ENCODE measurements around the gene COL4A1.

COL4A1 gene

GRCh38 chr13:110336681-110337080 lies 29.7 kb upstream of the COL4A1 start:
- no peak for TF ChIP-seq GATA1 (IDR thresholded peaks at IDR 0.05; ENCODE audit: low read depth, low read length)
- TF ChIP-seq POLR2A (IDR thresholded peaks at IDR 0.05; ENCODE audit: low read length), result no peak
- DNase-seq, result no peak

- DNase-seq, result no peak
- no peak for TF ChIP-seq GATA1 (IDR thresholded peaks at IDR 0.05; ENCODE audit: low read depth, low read length)
- TF ChIP-seq POLR2A (IDR thresholded peaks at IDR 0.05; ENCODE audit: low read length), result no peak
Observed at GRCh38 chr13:110336108-110336507, 29.2 kb upstream of the COL4A1 start.

GRCh38 chr13:110334841-110335490 lies 28.0 kb upstream of the COL4A1 start:
- no peak for DNase-seq
- TF ChIP-seq POLR2A (IDR thresholded peaks at IDR 0.05; ENCODE audit: low read length) (no peak), GATA1 (IDR thresholded peaks at IDR 0.05; ENCODE audit: low read depth, low read length) (no peak)

GRCh38 chr13:110334256-110334655 lies 27.3 kb upstream of the COL4A1 start:
- DNase-seq, result no peak
- TF ChIP-seq GATA1 (IDR thresholded peaks at IDR 0.05; ENCODE audit: low read depth, low read length), result no peak
- no peak for TF ChIP-seq POLR2A (IDR thresholded peaks at IDR 0.05; ENCODE audit: low read length)

GRCh38 chr13:110333837-110334236 lies 26.9 kb upstream of the COL4A1 start:
- no peak for TF ChIP-seq POLR2A (IDR thresholded peaks at IDR 0.05; ENCODE audit: low read length)
- TF ChIP-seq GATA1 (IDR thresholded peaks at IDR 0.05; ENCODE audit: low read depth, low read length), result no peak
- DNase-seq, result no peak

- no peak for TF ChIP-seq GATA1 (IDR thresholded peaks at IDR 0.05; ENCODE audit: low read depth, low read length)
- TF ChIP-seq POLR2A (IDR thresholded peaks at IDR 0.05; ENCODE audit: low read length), result no peak
- DNase-seq, result no peak
Observed at GRCh38 chr13:110332750-110333149, 25.8 kb upstream of the COL4A1 start.

- no peak for DNase-seq
- no peak for TF ChIP-seq POLR2A (IDR thresholded peaks at IDR 0.05; ENCODE audit: low read length)
- TF ChIP-seq GATA1 (IDR thresholded peaks at IDR 0.05; ENCODE audit: low read depth, low read length), result no peak
Observed at GRCh38 chr13:110331362-110331761, 24.4 kb upstream of the COL4A1 start.

- TF ChIP-seq GATA1 (IDR thresholded peaks at IDR 0.05; ENCODE audit: low read depth, low read length), result no peak
- no peak for TF ChIP-seq POLR2A (IDR thresholded peaks at IDR 0.05; ENCODE audit: low read length)
- no peak for DNase-seq
Observed at GRCh38 chr13:110330491-110331011, 23.6 kb upstream of the COL4A1 start.

- no peak for DNase-seq
Observed at GRCh38 chr13:110329798-110330461, 23.0 kb upstream of the COL4A1 start.

GRCh38 chr13:110329258-110329657 lies 22.3 kb upstream of the COL4A1 start:
- DNase-seq, result no peak
- TF ChIP-seq GATA1 (IDR thresholded peaks at IDR 0.05; ENCODE audit: low read depth, low read length), result no peak
- no peak for TF ChIP-seq POLR2A (IDR thresholded peaks at IDR 0.05; ENCODE audit: low read length)

More at GRCh38 chr13:110329798-110330461, 23.0 kb upstream of the COL4A1 start:
- TF ChIP-seq POLR2A (IDR thresholded peaks at IDR 0.05; ENCODE audit: low read length) (no peak), GATA1 (IDR thresholded peaks at IDR 0.05; ENCODE audit: low read depth, low read length) (no peak)

- no peak for TF ChIP-seq POLR2A (IDR thresholded peaks at IDR 0.05; ENCODE audit: low read length)
- no peak for TF ChIP-seq GATA1 (IDR thresholded peaks at IDR 0.05; ENCODE audit: low read depth, low read length)
- no peak for DNase-seq
Observed at GRCh38 chr13:110328573-110328972, 21.6 kb upstream of the COL4A1 start.

- TF ChIP-seq GATA1 (IDR thresholded peaks at IDR 0.05; ENCODE audit: low read depth, low read length) (no peak), POLR2A (IDR thresholded peaks at IDR 0.05; ENCODE audit: low read length) (no peak)
- no peak for DNase-seq
Observed at GRCh38 chr13:110327051-110327721, 20.2 kb upstream of the COL4A1 start.

- TF ChIP-seq GATA1 (IDR thresholded peaks at IDR 0.05; ENCODE audit: low read depth, low read length), result no peak
- no peak for TF ChIP-seq POLR2A (IDR thresholded peaks at IDR 0.05; ENCODE audit: low read length)
- no peak for DNase-seq
Observed at GRCh38 chr13:110326263-110326904, 19.4 kb upstream of the COL4A1 start.
